GM12873 (cell line): ENCODE results near the gene C4orf50.

Source experiments
- CTCF ChIP-seq: IDR thresholded peaks from 2 replicates; pipeline ENCODE4 v1.5.1; 2012; ENCODE audit warnings: low read depth, mild to moderate bottlenecking, moderate library complexity, low read length, control low read depth; ENCODE audit not compliant: insufficient read depth; ENCODE audit errors: missing control alignments

C4orf50 gene

GRCh38 chr4:5964030-5964429, 54.2 kb downstream of the C4orf50 start:
- no peak for TF ChIP-seq CTCF

- no peak for TF ChIP-seq CTCF
These were observed 54.6 kb downstream of the C4orf50 start for GRCh38 chr4:5963611-5964010.

GRCh38 chr4:5962416-5962815, 55.8 kb downstream of the C4orf50 start:
- TF ChIP-seq CTCF: no peak

GRCh38 chr4:5960252-5960880, 57.9 kb downstream of the C4orf50 start:
- no peak for TF ChIP-seq CTCF

GRCh38 chr4:5959211-5959982, 58.8 kb downstream of the C4orf50 start:
- no peak for TF ChIP-seq CTCF

- TF ChIP-seq CTCF: no peak
These were observed 60.0 kb downstream of the C4orf50 start for GRCh38 chr4:5958199-5958735.

GRCh38 chr4:5957076-5957475, 61.2 kb downstream of the C4orf50 start:
- TF ChIP-seq CTCF: no peak
